Hematopoietic multipotent progenitor cell treated with erythropoietin and hydrocortisone succinate and interleukin-3 and kit ligand, for 17 days (in vitro differentiated cells): ENCODE measurements around the gene NBAS.

Source experiments
- DNase-seq: peaks from one replicate; pipeline ENCODE4 v3.0.0-alpha.2; 2015; ENCODE audit warnings: low spot score

NBAS gene

GRCh38 chr2:15127301-15127700 lies 433.8 kb downstream of the NBAS start:
- DNase-seq, result no peak

- no peak for DNase-seq
Measured at GRCh38 chr2:15126373-15126772, 434.8 kb downstream of the NBAS start.

GRCh38 chr2:15122915-15123314 lies 438.2 kb downstream of the NBAS start:
- no peak for DNase-seq

GRCh38 chr2:15120631-15121030 lies 440.5 kb downstream of the NBAS start:
- no peak for DNase-seq

GRCh38 chr2:15119722-15120175 lies 441.4 kb downstream of the NBAS start:
- DNase-seq, result no peak

GRCh38 chr2:15117409-15118050 lies 443.6 kb downstream of the NBAS start:
- no peak for DNase-seq
